Right lobe of liver (tissue), 4 donors: ENCODE results near the gene FKBP5.

Experiments used
- POLR2A ChIP-seq: fragments of 450-650 bp; IDR thresholded peaks from one replicate; pipeline ENCODE4 v1.6.1; 2017; ENCODE audit warnings: antibody characterized with exemption, mild to moderate bottlenecking
- TF ChIP-seq, protein P1 (sequence below), 4 donors: fragments of 200-600 bp in 3 of 4; fragments of 450-650 bp in 1 of 4; IDR thresholded peaks; one replicate each; pipeline versions ENCODE4 v1.5.1 to v1.8.0; 2016 to 2022; ENCODE audit warnings: antibody characterized with exemption in 4 of 4, mild to moderate bottlenecking in 2 of 4
- donor health status: DM: no; HTN: no; CAD: no.
- donor health status: DM: no; HTN: no; CAD: no.
- donor health status: DM: no; HTN: yes; CAD: no.

- no peak for TF ChIP-seq POLR2A
- TF ChIP-seq, protein P1, sequence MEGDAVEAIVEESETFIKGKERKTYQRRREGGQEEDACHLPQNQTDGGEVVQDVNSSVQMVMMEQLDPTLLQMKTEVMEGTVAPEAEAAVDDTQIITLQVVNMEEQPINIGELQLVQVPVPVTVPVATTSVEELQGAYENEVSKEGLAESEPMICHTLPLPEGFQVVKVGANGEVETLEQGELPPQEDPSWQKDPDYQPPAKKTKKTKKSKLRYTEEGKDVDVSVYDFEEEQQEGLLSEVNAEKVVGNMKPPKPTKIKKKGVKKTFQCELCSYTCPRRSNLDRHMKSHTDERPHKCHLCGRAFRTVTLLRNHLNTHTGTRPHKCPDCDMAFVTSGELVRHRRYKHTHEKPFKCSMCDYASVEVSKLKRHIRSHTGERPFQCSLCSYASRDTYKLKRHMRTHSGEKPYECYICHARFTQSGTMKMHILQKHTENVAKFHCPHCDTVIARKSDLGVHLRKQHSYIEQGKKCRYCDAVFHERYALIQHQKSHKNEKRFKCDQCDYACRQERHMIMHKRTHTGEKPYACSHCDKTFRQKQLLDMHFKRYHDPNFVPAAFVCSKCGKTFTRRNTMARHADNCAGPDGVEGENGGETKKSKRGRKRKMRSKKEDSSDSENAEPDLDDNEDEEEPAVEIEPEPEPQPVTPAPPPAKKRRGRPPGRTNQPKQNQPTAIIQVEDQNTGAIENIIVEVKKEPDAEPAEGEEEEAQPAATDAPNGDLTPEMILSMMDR (IDR thresholded peaks at IDR 0.05), result no peak
Measured at GRCh38 chr6:35543459-35544193, 145.1 kb downstream of the FKBP5 start.
